ENCODE data around the gene IDUA.
"Not testable (repeated sequence)": the region's sequence is repeated elsewhere in the genome, so short reads cannot be mapped to it uniquely, and the experiment has no call there.

Gene IDUA

GRCh38 chr4:968221-968620 is 18.6 kb upstream of the IDUA start:
- DNase-seq = no peak

GRCh38 chr4:968621-969394 is 18.0 kb upstream of the IDUA start:
- DNase-seq = no peak

GRCh38 chr4:970046-970745 is 16.6 kb upstream of the IDUA start:
- DNase-seq = no peak

DNA sequence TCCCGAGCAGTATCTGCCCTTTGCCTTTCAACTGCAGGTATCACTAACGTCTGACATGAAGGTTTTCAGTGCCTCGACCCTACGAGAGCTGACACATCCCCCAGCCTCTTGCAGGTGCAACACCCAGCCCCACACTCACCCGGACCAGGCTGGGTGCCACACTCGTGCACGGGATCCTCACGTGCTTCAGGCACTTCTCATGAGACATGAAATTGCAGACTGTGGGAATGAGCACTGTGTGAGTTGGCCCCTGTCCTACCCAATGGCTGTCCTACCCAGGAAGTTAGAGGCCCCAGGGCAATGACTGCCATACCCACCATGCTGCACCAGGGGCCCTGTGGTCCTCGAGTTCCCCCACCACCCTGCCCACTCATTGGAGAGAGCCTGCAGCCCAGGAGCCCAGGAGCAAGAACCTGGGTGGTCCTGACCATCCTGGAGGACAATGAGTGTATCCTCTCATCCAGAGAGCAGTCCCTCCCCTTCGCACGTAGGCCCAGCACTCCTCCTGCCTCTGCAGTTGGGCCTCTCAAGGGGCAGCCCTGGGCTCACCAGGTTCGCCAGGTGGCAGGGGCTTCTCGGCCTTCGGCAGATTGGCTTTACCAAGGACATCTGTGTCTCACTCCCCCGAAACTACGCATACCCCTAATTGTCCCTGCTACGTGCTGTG is 15.9 kb upstream of the IDUA start:
- DNase-seq = no peak

DNA sequence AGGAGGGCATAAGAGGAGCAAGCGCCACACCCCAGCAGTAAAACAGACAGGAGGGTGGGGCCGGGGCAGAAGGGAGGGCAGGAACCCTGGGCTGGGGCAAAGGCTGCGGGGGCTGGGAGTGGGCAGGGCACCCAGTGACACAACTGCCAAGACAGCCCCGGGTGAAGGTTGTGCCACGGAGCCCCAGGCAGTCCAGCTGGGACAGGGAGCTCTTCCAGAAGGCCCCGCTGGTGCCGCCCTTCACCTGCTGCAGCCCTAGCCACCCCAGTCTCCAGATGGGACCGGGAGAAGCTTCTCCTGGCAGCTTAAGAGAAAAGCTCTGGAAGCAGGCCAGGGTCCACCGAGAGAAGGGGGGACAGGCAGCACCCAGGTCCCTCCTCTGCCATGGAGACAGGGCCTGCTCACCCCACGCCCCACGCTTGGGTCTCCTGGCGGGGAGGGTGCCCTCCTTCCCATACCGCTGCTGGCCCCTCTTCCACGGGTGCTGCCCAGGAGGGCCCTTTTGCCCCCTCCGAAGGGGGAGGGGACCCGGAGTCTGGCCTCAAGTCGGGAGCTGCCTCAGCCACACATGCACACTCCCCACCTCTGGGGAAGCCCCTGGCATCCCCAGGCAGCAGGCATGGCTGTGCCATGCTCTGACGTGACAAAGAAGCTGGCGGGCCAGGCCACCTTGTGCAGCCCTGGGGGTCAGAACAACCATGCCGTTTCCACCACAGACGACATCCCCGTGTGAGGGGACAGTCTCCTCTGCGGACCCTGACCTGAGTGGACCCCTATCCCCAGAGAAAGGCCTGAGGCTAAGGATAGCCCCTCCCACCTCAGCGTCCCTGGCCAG is 15.0 kb upstream of the IDUA start:
- DNase-seq = no peak

GRCh38 chr4:972651-973424 is 14.0 kb upstream of the IDUA start:
- DNase-seq = peak; percentile 19 to 44 (median 27)

- peak; percentile 79 to 86 (median 84) for DNase-seq
Observed at GRCh38 chr4:973431-974397, 13.1 kb upstream of the IDUA start, which contains the start of gene DGKQ. TSS of gene DGKQ (minus strand) at chr4:973569. CDS start at chr4:973482, 87 bp downstream.

DNA sequence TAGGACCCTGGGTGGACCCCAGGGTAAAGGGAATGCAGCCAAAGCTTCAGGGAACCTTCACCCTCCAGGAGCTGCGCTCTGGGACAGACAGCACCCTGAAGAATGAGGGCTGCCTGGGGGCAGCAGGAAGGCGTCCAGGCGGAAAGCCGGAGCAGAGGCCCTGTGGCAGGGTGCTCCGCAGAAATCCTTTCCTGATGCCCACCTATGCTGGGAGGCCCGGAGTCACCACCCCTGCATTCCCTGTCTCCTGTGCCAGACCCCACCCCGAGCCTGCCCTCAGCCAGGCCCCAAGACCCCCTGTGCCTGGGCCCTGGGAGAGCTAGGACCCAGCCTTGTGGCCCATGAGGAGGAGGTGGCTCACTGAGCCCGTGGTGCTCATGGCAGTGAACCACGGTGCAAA is 12.2 kb upstream of the IDUA start:
- DNase-seq = no peak

DNA sequence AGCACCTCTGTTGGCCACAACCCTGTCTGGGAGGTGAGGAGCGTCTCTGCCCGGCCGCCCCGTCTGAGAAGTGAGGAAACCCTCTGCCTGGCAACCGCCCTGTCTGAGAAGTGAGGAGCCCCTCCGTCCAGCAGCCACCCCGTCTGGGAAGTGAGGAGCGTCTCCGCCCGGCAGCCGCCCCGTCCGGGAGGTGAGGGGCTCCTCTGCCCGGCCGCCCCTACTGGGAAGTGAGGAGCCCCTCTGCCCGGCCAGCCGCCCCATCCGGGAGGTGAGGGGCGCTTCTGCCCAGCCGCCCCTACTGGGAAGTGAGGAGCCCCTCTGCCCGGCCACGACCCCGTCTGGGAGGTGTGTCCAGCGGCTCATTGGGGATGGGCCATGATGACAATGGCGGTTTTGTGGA is 10.8 kb upstream of the IDUA start:
- not testable (repeated sequence) for DNase-seq

- DNase-seq = no peak
Observed at GRCh38 chr4:978957-979701, 7.7 kb upstream of the IDUA start.

GRCh38 chr4:982291-982690 is 4.6 kb upstream of the IDUA start:
- DNase-seq = no peak

DNA sequence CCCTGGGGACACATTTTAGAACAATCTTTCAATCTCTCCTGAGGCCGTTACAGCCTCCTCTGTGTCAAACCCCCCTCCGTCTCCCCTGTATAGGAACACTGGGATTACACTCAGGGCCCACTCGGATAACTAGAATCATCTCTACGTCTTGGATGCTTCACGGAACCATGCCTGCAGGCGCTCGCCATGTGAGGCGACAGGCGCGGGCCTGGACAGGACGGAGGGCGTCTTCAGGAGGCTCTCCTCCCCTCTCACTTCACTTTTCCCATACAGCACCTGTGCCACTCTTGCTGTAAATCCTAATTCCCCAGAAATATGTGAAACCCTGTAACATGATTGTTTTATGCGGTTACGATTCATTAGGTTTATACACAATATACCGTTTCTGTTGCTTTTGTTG is 4.0 kb upstream of the IDUA start:
- DNase-seq = no peak

- DNase-seq = no peak
Observed at GRCh38 chr4:984336-985054, 2.3 kb upstream of the IDUA start.

GRCh38 chr4:985123-985830 is 1.6 kb upstream of the IDUA start:
- DNase-seq = peak; percentile 38 to 60 (median 48)

GRCh38 chr4:986428-986878 is 391 bp upstream of the IDUA start:
- no peak for DNase-seq

- DNase-seq = no peak
Observed at GRCh38 chr4:987624-988513, 1.0 kb downstream of the IDUA start.
